Neural crest cell (in vitro differentiated cells): ENCODE data around the gene SLC2A3. TPM values are rescaled to one million over a fixed set of nuclear protein-coding genes. Genes with fewer than 3 reads are reported as not detected.
"Not testable (repeated sequence)": the region's sequence is repeated elsewhere in the genome, so short reads cannot be mapped to it uniquely, and the experiment has no call there.

Experiments
- DNase-seq: peaks from one replicate; pipeline ENCODE4 v3.0.0; 2021; ENCODE audit warnings: low read depth, mixed read lengths, low spot score
- H3K27ac Mint-ChIP-seq: one replicate; pipeline ENCODE4 v1.8.0; 2021; ENCODE audit warnings: mild to moderate bottlenecking, mixed read lengths; ENCODE audit not compliant: unreplicated experiment
- H3K27me3 Mint-ChIP-seq: 2 replicates; pipeline ENCODE4 v1.8.0; 2021; ENCODE audit warnings: low read depth, mild to moderate bottlenecking, mixed read lengths
- H3K36me3 Mint-ChIP-seq: 2 replicates; pipeline ENCODE4 v1.8.0; 2021; ENCODE audit warnings: low read depth, mild to moderate bottlenecking, mixed read lengths
- H3K4me1 Mint-ChIP-seq: 2 replicates; pipeline ENCODE4 v1.8.0; 2021; ENCODE audit warnings: mixed read lengths
- H3K4me3 Mint-ChIP-seq: one replicate; pipeline ENCODE4 v1.8.0; 2021; ENCODE audit warnings: mild to moderate bottlenecking, mixed read lengths
- H3K9me3 Mint-ChIP-seq: 2 replicates; pipeline ENCODE4 v1.8.0; 2021; ENCODE audit warnings: mixed read lengths
- total RNA-seq: library from RNA; stranded (reverse); gene quantifications from 2 replicates; pipeline ENCODE4 v1.2.1, GENCODE V29; 2021
- TF ChIP-seq, protein P1 (sequence below): fragments of 200-600 bp; sonication (generic); conservative IDR thresholded peaks from 2 replicates; pipeline ENCODE4 v1.5.0; 2021; ENCODE audit warnings: antibody characterized with exemption, mild to moderate bottlenecking

SLC2A3 gene
- total RNA-seq, 1 donor from 2014 or later, result 50.6 TPM

- no peak overlapping the region for H3K27ac Mint-ChIP-seq
- DNase-seq, result no peak
- no peaks in the 10 kb centered on the region for H3K9me3 Mint-ChIP-seq
- no peaks in the 10 kb centered on the region for H3K4me1 Mint-ChIP-seq
- H3K27me3 Mint-ChIP-seq, result no peaks in the 10 kb centered on the region
- H3K4me3 Mint-ChIP-seq, result no peak overlapping the region
- TF ChIP-seq, protein P1, sequence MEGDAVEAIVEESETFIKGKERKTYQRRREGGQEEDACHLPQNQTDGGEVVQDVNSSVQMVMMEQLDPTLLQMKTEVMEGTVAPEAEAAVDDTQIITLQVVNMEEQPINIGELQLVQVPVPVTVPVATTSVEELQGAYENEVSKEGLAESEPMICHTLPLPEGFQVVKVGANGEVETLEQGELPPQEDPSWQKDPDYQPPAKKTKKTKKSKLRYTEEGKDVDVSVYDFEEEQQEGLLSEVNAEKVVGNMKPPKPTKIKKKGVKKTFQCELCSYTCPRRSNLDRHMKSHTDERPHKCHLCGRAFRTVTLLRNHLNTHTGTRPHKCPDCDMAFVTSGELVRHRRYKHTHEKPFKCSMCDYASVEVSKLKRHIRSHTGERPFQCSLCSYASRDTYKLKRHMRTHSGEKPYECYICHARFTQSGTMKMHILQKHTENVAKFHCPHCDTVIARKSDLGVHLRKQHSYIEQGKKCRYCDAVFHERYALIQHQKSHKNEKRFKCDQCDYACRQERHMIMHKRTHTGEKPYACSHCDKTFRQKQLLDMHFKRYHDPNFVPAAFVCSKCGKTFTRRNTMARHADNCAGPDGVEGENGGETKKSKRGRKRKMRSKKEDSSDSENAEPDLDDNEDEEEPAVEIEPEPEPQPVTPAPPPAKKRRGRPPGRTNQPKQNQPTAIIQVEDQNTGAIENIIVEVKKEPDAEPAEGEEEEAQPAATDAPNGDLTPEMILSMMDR, result no peak
- no peaks in the 10 kb centered on the region for H3K36me3 Mint-ChIP-seq
Measured at GRCh38 chr12:7899755-7900154, 36.2 kb downstream of the SLC2A3 start.

DNA sequence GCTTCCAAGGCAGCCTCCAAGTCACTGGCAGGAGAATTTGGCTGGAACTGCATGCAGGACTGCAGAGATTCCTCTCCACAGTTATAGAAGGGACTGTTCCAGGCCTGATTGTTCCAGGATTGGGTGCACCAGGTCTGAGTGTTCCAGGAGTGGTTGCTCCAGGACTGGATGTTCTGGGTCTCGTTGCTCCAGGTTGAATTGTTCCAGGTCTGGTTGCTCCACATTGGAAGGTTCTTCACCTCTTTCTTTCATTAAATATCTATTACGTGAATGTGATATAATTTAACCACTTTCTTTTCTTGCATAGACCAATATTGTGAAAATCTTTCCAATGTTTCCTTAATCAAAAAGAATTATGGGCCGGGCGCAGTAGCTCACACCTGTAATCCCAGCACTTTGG, 39.3 kb downstream of the SLC2A3 start:
- not testable (repeated sequence) for H3K9me3 Mint-ChIP-seq, H3K27ac Mint-ChIP-seq, H3K36me3 Mint-ChIP-seq, H3K4me1 Mint-ChIP-seq, H3K4me3 Mint-ChIP-seq, H3K27me3 Mint-ChIP-seq, DNase-seq

DNA sequence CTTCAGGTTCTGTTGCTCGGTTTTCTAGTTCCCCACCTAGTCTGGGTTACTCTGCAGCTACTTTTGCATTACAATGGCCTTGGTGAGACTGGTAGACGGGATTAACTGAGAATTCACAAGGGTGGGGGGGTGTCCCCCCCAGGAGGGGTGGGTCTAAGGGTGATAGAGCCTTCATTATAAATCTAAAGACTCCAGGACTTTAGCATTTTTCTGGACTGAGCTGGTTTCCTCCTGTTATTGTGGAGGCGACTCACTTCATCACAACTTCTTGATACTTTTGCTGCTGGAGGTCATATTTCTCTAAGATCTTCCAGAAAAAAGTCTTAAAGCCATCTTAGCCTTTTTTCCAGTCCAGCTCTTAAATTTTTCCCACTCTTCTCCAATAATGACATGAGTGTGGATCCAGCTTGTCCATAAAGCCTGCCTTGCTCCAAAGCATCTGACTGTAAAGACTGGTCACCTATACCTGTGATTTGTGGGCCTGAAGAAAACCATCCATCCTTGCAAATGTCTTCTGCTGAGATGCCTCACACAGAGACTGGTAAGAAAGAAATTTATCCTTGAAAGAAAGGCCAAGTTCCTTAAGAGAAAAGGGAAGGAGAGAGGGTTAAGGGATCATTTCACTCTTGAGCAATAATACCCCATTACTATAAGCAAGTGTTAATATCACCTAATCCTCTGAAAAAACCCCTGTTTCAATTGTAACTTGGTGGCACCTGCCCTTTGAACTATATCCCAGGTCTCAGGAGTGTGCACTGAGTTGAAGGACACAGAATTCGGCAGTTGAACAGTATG, 43.6 kb downstream of the SLC2A3 start:
- Mint-ChIP-seq H3K27ac (no peak overlapping the region), H3K27me3 (peaks cover 10% of the 10 kb centered on the region), H3K36me3 (no peaks in the 10 kb centered on the region), H3K4me1 (peaks cover 16% of the 10 kb centered on the region), H3K4me3 (no peak overlapping the region), H3K9me3 (no peaks in the 10 kb centered on the region)
- TF ChIP-seq, protein P1, result no peak
- DNase-seq, result no peak

DNA sequence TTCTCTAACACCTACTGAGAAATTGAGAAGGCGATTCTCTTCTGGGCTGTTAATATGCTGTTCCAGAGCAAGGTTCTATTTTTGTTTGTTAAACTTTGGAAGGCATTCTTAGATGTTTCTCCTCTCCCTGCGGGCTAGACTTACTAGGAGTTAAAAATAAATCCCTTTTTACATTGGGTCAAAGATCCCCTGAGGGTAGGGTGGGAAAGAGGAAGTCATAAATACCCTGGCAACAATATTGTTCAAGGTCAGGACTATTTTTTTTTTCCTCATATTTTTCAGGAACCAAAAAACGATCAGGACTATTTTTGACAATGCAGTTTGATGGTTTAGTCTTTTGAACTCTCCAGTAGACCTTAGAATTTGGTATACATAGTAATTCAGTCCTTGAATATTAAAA, 51.3 kb downstream of the SLC2A3 start:
- no peaks in the 10 kb centered on the region for H3K27me3 Mint-ChIP-seq
- peaks cover 5% of the 10 kb centered on the region for H3K9me3 Mint-ChIP-seq
- H3K36me3 Mint-ChIP-seq, result no peaks in the 10 kb centered on the region
- TF ChIP-seq, protein P1, result no peak
- no peak for DNase-seq
- peaks cover 10% of the 10 kb centered on the region for H3K4me1 Mint-ChIP-seq
- no peak overlapping the region for H3K27ac Mint-ChIP-seq
- H3K4me3 Mint-ChIP-seq, result no peak overlapping the region

DNA sequence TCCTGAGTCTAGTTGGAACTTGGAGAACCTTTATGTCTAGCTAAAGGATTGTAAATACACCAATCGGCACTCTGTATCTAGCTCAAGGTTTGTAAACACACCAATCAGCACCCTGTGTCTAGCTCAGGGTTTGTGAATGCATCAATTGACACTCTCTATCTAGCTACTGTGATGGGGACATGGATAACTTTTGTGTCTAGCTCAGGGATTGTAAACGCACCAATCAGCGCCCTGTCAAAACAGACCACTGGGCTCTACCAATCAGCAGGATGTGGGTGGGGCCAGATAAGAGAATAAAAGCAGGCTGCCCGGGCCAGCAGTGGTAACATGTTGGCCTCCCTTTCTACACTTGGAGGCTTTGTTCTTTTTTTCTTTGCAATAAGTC, 54.3 kb downstream of the SLC2A3 start:
- H3K36me3 Mint-ChIP-seq, DNase-seq, H3K4me1 Mint-ChIP-seq, H3K27me3 Mint-ChIP-seq, H3K4me3 Mint-ChIP-seq, H3K9me3 Mint-ChIP-seq, H3K27ac Mint-ChIP-seq: not testable (repeated sequence)

DNA sequence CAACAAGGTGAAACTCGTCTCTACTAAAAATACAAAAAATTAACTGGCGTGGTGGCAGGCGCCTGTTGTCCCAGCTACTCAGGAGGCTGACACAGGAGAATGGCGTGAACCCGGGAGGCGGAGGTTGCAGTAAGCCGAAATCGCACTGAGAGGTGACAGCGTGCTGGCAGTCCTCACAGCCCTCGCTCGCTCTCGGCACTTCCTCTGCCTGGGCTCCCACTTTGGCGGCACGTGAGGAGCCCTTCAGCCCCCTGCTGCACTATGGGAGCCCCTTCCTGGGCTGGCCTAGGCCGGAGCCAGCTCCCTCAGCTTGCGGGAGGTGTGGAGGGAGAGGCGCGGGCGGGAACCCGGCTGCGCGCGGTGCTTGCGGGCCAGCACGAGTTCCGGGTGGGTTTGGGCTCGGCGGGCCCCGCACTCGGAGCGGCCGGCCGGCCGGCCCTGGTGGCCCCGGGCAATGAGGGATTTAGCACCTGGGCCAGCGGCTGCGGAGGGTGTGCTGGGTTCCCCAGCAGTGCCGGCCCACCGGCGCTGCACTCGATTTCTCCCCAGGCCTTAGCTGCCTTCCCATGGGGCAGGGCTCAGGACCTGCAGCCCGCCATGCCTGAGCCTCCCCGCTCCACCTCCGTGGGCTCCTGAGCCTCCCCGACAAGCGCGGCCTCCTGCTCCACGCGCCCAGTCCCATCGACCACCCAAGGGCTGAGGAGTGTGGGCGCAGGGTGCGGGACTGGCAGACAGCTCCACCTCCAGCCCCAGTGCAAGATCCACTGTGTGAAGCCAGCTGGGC, 54.8 kb downstream of the SLC2A3 start:
- not testable (repeated sequence) for H3K9me3 Mint-ChIP-seq, H3K4me3 Mint-ChIP-seq, DNase-seq, H3K36me3 Mint-ChIP-seq, H3K27me3 Mint-ChIP-seq, H3K27ac Mint-ChIP-seq, H3K4me1 Mint-ChIP-seq

- H3K4me1 Mint-ChIP-seq, result peaks cover 3% of the 10 kb centered on the region
- H3K27me3 Mint-ChIP-seq, result no peaks in the 10 kb centered on the region
- no peak overlapping the region for H3K4me3 Mint-ChIP-seq
- no peaks in the 10 kb centered on the region for H3K36me3 Mint-ChIP-seq
- TF ChIP-seq, protein P1, result no peak
- no peak overlapping the region for H3K27ac Mint-ChIP-seq
- H3K9me3 Mint-ChIP-seq, result peaks cover 5% of the 10 kb centered on the region
- no peak for DNase-seq
Measured at GRCh38 chr12:7879246-7879645, 56.7 kb downstream of the SLC2A3 start.
